ENCODE data around the gene PNMA8C. TPM values are rescaled to one million over a fixed set of nuclear protein-coding genes. Genes with fewer than 3 reads are reported as not detected.

The PNMA8C gene
- total RNA-seq, 2 experiments from 2014 or later: not detected

GRCh38 chr19:46460055-46460454 is 31.3 kb upstream of the PNMA8C start:
- POLR2A ChIA-PET: no interaction called here
- no peak for DNase-seq
- Mint-ChIP-seq H3K4me1 (no peaks in the 10 kb centered on the region), H3K36me3 (ENCODE audit: low read depth) (no peaks in the 10 kb centered on the region), H3K4me3 (no peak overlapping the region), H3K27me3 (peaks cover 16% of the 10 kb centered on the region), H3K9me3 (no peaks in the 10 kb centered on the region), H3K27ac (no peak overlapping the region)
- CTCF ChIA-PET: no interaction called here

GRCh38 chr19:46456930-46457329 is 28.2 kb upstream of the PNMA8C start:
- no peak for DNase-seq
- Mint-ChIP-seq H3K27me3 (peaks cover 17% of the 10 kb centered on the region), H3K4me3 (no peak overlapping the region), H3K27ac (no peak overlapping the region), H3K9me3 (no peaks in the 10 kb centered on the region), H3K4me1 (no peaks in the 10 kb centered on the region), H3K36me3 (ENCODE audit: low read depth) (no peaks in the 10 kb centered on the region)
- CTCF ChIA-PET: no interaction called here
- POLR2A ChIA-PET: no interaction called here

- H3K4me3 Mint-ChIP-seq: no peak overlapping the region
- DNase-seq: no peak
- no peak overlapping the region for H3K27ac Mint-ChIP-seq
- POLR2A ChIA-PET: no interaction called here
- peaks cover 7% of the 10 kb centered on the region for H3K9me3 Mint-ChIP-seq
- H3K27me3 Mint-ChIP-seq: peaks cover 31% of the 10 kb centered on the region
- CTCF ChIA-PET: no interaction called here
- no peaks in the 10 kb centered on the region for H3K36me3 Mint-ChIP-seq (ENCODE audit: low read depth)
- H3K4me1 Mint-ChIP-seq: no peaks in the 10 kb centered on the region
These were observed 25.5 kb upstream of the PNMA8C start for GRCh38 chr19:46454244-46454643.

- Mint-ChIP-seq H3K27me3 (peaks cover 31% of the 10 kb centered on the region), H3K9me3 (peaks cover 8% of the 10 kb centered on the region), H3K36me3 (ENCODE audit: low read depth) (no peaks in the 10 kb centered on the region), H3K27ac (no peak overlapping the region), H3K4me3 (no peak overlapping the region), H3K4me1 (no peaks in the 10 kb centered on the region)
- CTCF ChIA-PET: no interaction called here
- no peak for DNase-seq
- POLR2A ChIA-PET: no interaction called here
These were observed 24.9 kb upstream of the PNMA8C start for GRCh38 chr19:46453661-46454060.

GRCh38 chr19:46452186-46452585 is 23.4 kb upstream of the PNMA8C start:
- Mint-ChIP-seq H3K27ac (no peak overlapping the region), H3K4me1 (no peaks in the 10 kb centered on the region), H3K4me3 (no peak overlapping the region), H3K9me3 (peaks cover 8% of the 10 kb centered on the region), H3K36me3 (ENCODE audit: low read depth) (no peaks in the 10 kb centered on the region), H3K27me3 (peaks cover 29% of the 10 kb centered on the region)
- ChIA-PET POLR2A (no interaction called here), CTCF (no interaction called here)
- no peak for DNase-seq

- ChIA-PET POLR2A (no interaction called here), CTCF (interaction anchor here (0.5 to 1.1 kb wide), 2 partner anchors 26 to 57 kb away, joined by 3 read pairs; no protein-coding TSS in a partner anchor)
- H3K9me3 Mint-ChIP-seq: peaks cover 8% of the 10 kb centered on the region
- peaks cover 29% of the 10 kb centered on the region for H3K27me3 Mint-ChIP-seq
- H3K4me1 Mint-ChIP-seq: no peaks in the 10 kb centered on the region
- H3K27ac Mint-ChIP-seq: no peak overlapping the region
- no peaks in the 10 kb centered on the region for H3K36me3 Mint-ChIP-seq (ENCODE audit: low read depth)
- no peak overlapping the region for H3K4me3 Mint-ChIP-seq
- DNase-seq: no peak
These were observed 22.6 kb upstream of the PNMA8C start for GRCh38 chr19:46451352-46451751.

- Mint-ChIP-seq H3K27ac (no peak overlapping the region), H3K4me3 (no peak overlapping the region), H3K36me3 (ENCODE audit: low read depth) (no peaks in the 10 kb centered on the region), H3K9me3 (peaks cover 8% of the 10 kb centered on the region), H3K27me3 (peaks cover 30% of the 10 kb centered on the region), H3K4me1 (no peaks in the 10 kb centered on the region)
- no peak for DNase-seq
- POLR2A ChIA-PET: no interaction called here
- CTCF ChIA-PET: interaction anchor here (0.5 to 1.1 kb wide), 2 partner anchors 25 to 56 kb away, joined by 3 read pairs; no protein-coding TSS in a partner anchor
These were observed 22.0 kb upstream of the PNMA8C start for GRCh38 chr19:46450737-46451136.

GRCh38 chr19:46449228-46449627 is 20.5 kb upstream of the PNMA8C start:
- Mint-ChIP-seq H3K9me3 (peaks cover 8% of the 10 kb centered on the region), H3K27me3 (peaks cover 28% of the 10 kb centered on the region), H3K36me3 (ENCODE audit: low read depth) (no peaks in the 10 kb centered on the region), H3K27ac (no peak overlapping the region), H3K4me1 (no peaks in the 10 kb centered on the region), H3K4me3 (no peak overlapping the region)
- ChIA-PET CTCF (no interaction called here), POLR2A (no interaction called here)
- no peak for DNase-seq

GRCh38 chr19:46448601-46449000 is 19.9 kb upstream of the PNMA8C start:
- POLR2A ChIA-PET: no interaction called here
- H3K9me3 Mint-ChIP-seq: peaks cover 8% of the 10 kb centered on the region
- CTCF ChIA-PET: interaction anchor here (0.6 kb wide), 1 partner anchor 1634 kb away, joined by 4 read pairs; no protein-coding TSS in a partner anchor

GRCh38 chr19:46447824-46448223 is 19.1 kb upstream of the PNMA8C start:
- no peak for DNase-seq
- CTCF ChIA-PET: no interaction called here
- Mint-ChIP-seq H3K4me1 (no peaks in the 10 kb centered on the region), H3K27me3 (peaks cover 29% of the 10 kb centered on the region), H3K36me3 (ENCODE audit: low read depth) (no peaks in the 10 kb centered on the region), H3K4me3 (no peak overlapping the region), H3K9me3 (peaks cover 8% of the 10 kb centered on the region), H3K27ac (no peak overlapping the region)
- POLR2A ChIA-PET: no interaction called here

More at GRCh38 chr19:46448601-46449000, 19.9 kb upstream of the PNMA8C start:
- H3K4me3 Mint-ChIP-seq: no peak overlapping the region
- peaks cover 28% of the 10 kb centered on the region for H3K27me3 Mint-ChIP-seq
- no peak overlapping the region for H3K27ac Mint-ChIP-seq
- H3K36me3 Mint-ChIP-seq (ENCODE audit: low read depth): no peaks in the 10 kb centered on the region
- no peak for DNase-seq
- H3K4me1 Mint-ChIP-seq: no peaks in the 10 kb centered on the region

- Mint-ChIP-seq H3K27me3 (peaks cover 24% of the 10 kb centered on the region), H3K36me3 (ENCODE audit: low read depth) (no peaks in the 10 kb centered on the region), H3K27ac (no peak overlapping the region), H3K9me3 (peaks cover 8% of the 10 kb centered on the region), H3K4me3 (no peak overlapping the region), H3K4me1 (no peaks in the 10 kb centered on the region)
- ChIA-PET CTCF (no interaction called here), POLR2A (no interaction called here)
- DNase-seq: no peak
These were observed 18.3 kb upstream of the PNMA8C start for GRCh38 chr19:46447006-46447405.

GRCh38 chr19:46446021-46446420 is 17.3 kb upstream of the PNMA8C start:
- Mint-ChIP-seq H3K36me3 (ENCODE audit: low read depth) (no peaks in the 10 kb centered on the region), H3K4me3 (no peak overlapping the region), H3K4me1 (no peaks in the 10 kb centered on the region), H3K9me3 (peaks cover 8% of the 10 kb centered on the region), H3K27me3 (peaks cover 17% of the 10 kb centered on the region), H3K27ac (no peak overlapping the region)
- CTCF ChIA-PET: no interaction called here
- DNase-seq: no peak
- POLR2A ChIA-PET: no interaction called here

- POLR2A ChIA-PET: no interaction called here
- CTCF ChIA-PET: no interaction called here
- DNase-seq: no peak
- no peaks in the 10 kb centered on the region for H3K4me1 Mint-ChIP-seq
- no peaks in the 10 kb centered on the region for H3K9me3 Mint-ChIP-seq
- no peak overlapping the region for H3K4me3 Mint-ChIP-seq
- H3K27me3 Mint-ChIP-seq: peaks cover 9% of the 10 kb centered on the region
- no peak overlapping the region for H3K27ac Mint-ChIP-seq
- no peaks in the 10 kb centered on the region for H3K36me3 Mint-ChIP-seq (ENCODE audit: low read depth)
These were observed 14.2 kb upstream of the PNMA8C start for GRCh38 chr19:46442808-46443450.

- no peaks in the 10 kb centered on the region for H3K9me3 Mint-ChIP-seq
- DNase-seq: no peak
- peaks cover 7% of the 10 kb centered on the region for H3K27me3 Mint-ChIP-seq
- POLR2A ChIA-PET: no interaction called here
- H3K4me1 Mint-ChIP-seq: no peaks in the 10 kb centered on the region
- no peak overlapping the region for H3K4me3 Mint-ChIP-seq
- CTCF ChIA-PET: no interaction called here
- H3K27ac Mint-ChIP-seq: no peak overlapping the region
- H3K36me3 Mint-ChIP-seq (ENCODE audit: low read depth): no peaks in the 10 kb centered on the region
These were observed 13.1 kb upstream of the PNMA8C start for GRCh38 chr19:46441866-46442265.
